ENCODE data around the gene HNF1A. TPM values are rescaled to one million over a fixed set of nuclear protein-coding genes. Genes with fewer than 3 reads are reported as not detected.

HNF1A gene
- total RNA-seq, 1 experiment from 2014 or later = not detected

GRCh38 chr12:121001060-121001459 is 22.7 kb downstream of the HNF1A start:
- H3K4me3 ChIP-seq (replicated peaks in 1 of 2; ENCODE audit: low read depth in 1 of 2, low read length in 2 of 2) = no peak overlapping the region
- ChIA-PET POLR2A (no interaction called here), CTCF (no interaction called here), RAD21 (ENCODE audit: low non-redundant PET in 1 of 2, low total read pairs in 2 of 2, uncharacterized antibody in 2 of 2, unreplicated experiment in 2 of 2) (no interaction called here)
- no peaks in the 10 kb centered on the region for H4K20me1 ChIP-seq (ENCODE audit: insufficient read depth)
- H3K4me1 ChIP-seq (ENCODE audit: control insufficient read depth in 1 of 2, insufficient read depth in 2 of 2, low read length in 2 of 2) = no peaks in the 10 kb centered on the region
- intact Hi-C loops (cut with micrococcal nuclease) = loop anchor here (10.0 kb wide), 1 partner anchor 356 kb away; the partner anchor contains the start of gene CABP1
- no peak overlapping the region for H3K4me2 ChIP-seq (ENCODE audit: low read length)
- peaks cover 12 to 14% of the 10 kb centered on the region in 2 experiments; a peak in 3 of 4 replicates for H3K36me3 ChIP-seq (ENCODE audit: control insufficient read depth in 1 of 2, insufficient read depth in 2 of 2, low read length in 2 of 2)
- H3K27me3 ChIP-seq (ENCODE audit: insufficient read depth, low read length) = no peaks in the 10 kb centered on the region
- no peak for ATAC-seq
- no peaks in the 10 kb centered on the region for H3K9me2 ChIP-seq (ENCODE audit: insufficient read depth)
- H2AFZ ChIP-seq (ENCODE audit: low read depth, low read length, poor library complexity, severe bottlenecking) = no peak overlapping the region
- DNase-seq (ENCODE audit: low read depth, low spot score) = no peak
- no peak overlapping the region for H3K9ac ChIP-seq (ENCODE audit: low read length)
- no TSS peak for BruUV-seq (replicated peaks)
- TF ChIP-seq ZBTB33 (IDR thresholded peaks at IDR 0.05; ENCODE audit: extremely low read depth, insufficient replicate concordance, low read length) (no peak), RAD21 (IDR thresholded peaks at IDR 0.05; ENCODE audit: low read depth) (no peak), CEBPB (IDR thresholded peaks at IDR 0.05; ENCODE audit: low read depth) (no peak), ATF3 (IDR thresholded peaks at IDR 0.05) (no peak), YY1 (IDR thresholded peaks at IDR 0.05; ENCODE audit: extremely low read depth, insufficient replicate concordance, low read depth, low read length) (no peak), SP1 (IDR thresholded peaks at IDR 0.05; ENCODE audit: low read depth) (no peak), CBX3 (IDR thresholded peaks at IDR 0.05; ENCODE audit: low read depth) (no peak)
- no peaks in the 10 kb centered on the region for H3K79me2 ChIP-seq (ENCODE audit: insufficient read depth, low read length)
- H3K9me3 ChIP-seq (ENCODE audit: control insufficient read depth in 1 of 2, insufficient read depth in 1 of 2, low read depth in 1 of 2, low read length in 2 of 2) = no peaks in the 10 kb centered on the region
- H3K27ac ChIP-seq (ENCODE audit: low read depth, low read length) = no peak overlapping the region
